Measurements from ENCODE around the gene USP3.

DNA sequence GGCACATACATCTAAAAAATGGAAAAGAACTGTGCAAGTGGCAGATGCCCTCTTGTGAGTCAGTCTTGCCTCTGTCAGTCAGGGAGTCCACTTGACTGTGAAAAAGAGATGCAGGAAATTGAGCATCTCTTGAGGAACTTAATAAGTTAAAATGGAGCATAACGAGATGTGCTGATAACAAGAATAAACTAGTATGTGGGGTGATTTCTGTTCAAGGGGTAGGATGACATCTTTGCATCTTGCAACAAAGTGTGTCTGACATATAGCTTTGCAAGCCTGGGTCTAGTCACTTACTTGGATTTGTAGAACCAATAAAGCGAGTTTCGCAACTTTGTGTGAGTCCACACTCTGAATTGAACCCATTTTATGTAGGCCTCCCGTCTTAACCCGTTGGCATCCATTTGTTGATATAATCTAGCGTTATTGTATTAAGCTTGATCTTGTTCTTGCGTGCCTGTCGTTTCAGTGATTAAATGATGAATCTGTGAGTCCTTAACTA is 2.2 kb downstream of the USP3 start:
- no peak for TF ChIP-seq ZBTB21 (CRISPR knock-in tag; IDR thresholded peaks at IDR 0.05; ENCODE audit: borderline replicate concordance)
- TF ChIP-seq, protein P1, sequence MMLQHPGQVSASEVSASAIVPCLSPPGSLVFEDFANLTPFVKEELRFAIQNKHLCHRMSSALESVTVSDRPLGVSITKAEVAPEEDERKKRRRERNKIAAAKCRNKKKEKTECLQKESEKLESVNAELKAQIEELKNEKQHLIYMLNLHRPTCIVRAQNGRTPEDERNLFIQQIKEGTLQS (CRISPR knock-in tag; conservative IDR thresholded peaks at IDR 0.05), result no peak
- TF ChIP-seq, protein P2, sequence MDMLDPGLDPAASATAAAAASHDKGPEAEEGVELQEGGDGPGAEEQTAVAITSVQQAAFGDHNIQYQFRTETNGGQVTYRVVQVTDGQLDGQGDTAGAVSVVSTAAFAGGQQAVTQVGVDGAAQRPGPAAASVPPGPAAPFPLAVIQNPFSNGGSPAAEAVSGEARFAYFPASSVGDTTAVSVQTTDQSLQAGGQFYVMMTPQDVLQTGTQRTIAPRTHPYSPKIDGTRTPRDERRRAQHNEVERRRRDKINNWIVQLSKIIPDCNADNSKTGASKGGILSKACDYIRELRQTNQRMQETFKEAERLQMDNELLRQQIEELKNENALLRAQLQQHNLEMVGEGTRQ (CRISPR knock-in tag; IDR thresholded peaks at IDR 0.05), result no peak
- TF ChIP-seq, protein P3, sequence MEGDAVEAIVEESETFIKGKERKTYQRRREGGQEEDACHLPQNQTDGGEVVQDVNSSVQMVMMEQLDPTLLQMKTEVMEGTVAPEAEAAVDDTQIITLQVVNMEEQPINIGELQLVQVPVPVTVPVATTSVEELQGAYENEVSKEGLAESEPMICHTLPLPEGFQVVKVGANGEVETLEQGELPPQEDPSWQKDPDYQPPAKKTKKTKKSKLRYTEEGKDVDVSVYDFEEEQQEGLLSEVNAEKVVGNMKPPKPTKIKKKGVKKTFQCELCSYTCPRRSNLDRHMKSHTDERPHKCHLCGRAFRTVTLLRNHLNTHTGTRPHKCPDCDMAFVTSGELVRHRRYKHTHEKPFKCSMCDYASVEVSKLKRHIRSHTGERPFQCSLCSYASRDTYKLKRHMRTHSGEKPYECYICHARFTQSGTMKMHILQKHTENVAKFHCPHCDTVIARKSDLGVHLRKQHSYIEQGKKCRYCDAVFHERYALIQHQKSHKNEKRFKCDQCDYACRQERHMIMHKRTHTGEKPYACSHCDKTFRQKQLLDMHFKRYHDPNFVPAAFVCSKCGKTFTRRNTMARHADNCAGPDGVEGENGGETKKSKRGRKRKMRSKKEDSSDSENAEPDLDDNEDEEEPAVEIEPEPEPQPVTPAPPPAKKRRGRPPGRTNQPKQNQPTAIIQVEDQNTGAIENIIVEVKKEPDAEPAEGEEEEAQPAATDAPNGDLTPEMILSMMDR (IDR thresholded peaks at IDR 0.05), result no peak
- TF ChIP-seq CREM (CRISPR knock-in tag; IDR thresholded peaks at IDR 0.05), result no peak
- TF ChIP-seq, protein P4, sequence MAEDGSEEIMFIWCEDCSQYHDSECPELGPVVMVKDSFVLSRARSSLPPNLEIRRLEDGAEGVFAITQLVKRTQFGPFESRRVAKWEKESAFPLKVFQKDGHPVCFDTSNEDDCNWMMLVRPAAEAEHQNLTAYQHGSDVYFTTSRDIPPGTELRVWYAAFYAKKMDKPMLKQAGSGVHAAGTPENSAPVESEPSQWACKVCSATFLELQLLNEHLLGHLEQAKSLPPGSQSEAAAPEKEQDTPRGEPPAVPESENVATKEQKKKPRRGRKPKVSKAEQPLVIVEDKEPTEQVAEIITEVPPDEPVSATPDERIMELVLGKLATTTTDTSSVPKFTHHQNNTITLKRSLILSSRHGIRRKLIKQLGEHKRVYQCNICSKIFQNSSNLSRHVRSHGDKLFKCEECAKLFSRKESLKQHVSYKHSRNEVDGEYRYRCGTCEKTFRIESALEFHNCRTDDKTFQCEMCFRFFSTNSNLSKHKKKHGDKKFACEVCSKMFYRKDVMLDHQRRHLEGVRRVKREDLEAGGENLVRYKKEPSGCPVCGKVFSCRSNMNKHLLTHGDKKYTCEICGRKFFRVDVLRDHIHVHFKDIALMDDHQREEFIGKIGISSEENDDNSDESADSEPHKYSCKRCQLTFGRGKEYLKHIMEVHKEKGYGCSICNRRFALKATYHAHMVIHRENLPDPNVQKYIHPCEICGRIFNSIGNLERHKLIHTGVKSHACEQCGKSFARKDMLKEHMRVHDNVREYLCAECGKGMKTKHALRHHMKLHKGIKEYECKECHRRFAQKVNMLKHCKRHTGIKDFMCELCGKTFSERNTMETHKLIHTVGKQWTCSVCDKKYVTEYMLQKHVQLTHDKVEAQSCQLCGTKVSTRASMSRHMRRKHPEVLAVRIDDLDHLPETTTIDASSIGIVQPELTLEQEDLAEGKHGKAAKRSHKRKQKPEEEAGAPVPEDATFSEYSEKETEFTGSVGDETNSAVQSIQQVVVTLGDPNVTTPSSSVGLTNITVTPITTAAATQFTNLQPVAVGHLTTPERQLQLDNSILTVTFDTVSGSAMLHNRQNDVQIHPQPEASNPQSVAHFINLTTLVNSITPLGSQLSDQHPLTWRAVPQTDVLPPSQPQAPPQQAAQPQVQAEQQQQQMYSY (CRISPR knock-in tag; IDR thresholded peaks at IDR 0.05), result no peak
- TF ChIP-seq NFYB (CRISPR knock-in tag; conservative IDR thresholded peaks at IDR 0.05; ENCODE audit: low read depth), result no peak
